Body of pancreas (tissue), 4 donors: Measurements from ENCODE around the gene SYNE1. TPM values are rescaled to one million over a fixed set of nuclear protein-coding genes. Genes with fewer than 3 reads are reported as not detected.
A peak's percentile ranks its signal among the peaks of the same experiment; 100 is the strongest.

Source experiments
- ATAC-seq: fragments of 150-250 bp; one replicate; pipeline ENCODE4 v1.9.1; 2016
- DNase-seq, 4 donors: peaks; one replicate each; pipeline ENCODE4 v3.0.0-alpha.2; 2019
- H3K27ac ChIP-seq, 4 donors: fragments of 200-600 bp; sonication (generic); 1 replicate in 3 of 4; 2 replicates in 1 of 4; pipeline versions ENCODE4 v1.5.1 to v1.6.1; 2016 to 2019; ENCODE audit warnings: mild to moderate bottlenecking in 1 of 4, mixed read lengths in 1 of 4, moderate library complexity in 1 of 4
- H3K27me3 ChIP-seq, 2 donors: fragments of 200-600 bp; sonication (generic); one replicate each; pipeline ENCODE4 v1.6.0; 2016; ENCODE audit warnings: mild to moderate bottlenecking in 1 of 2
- H3K36me3 ChIP-seq, 2 donors: fragments of 200-600 bp; sonication (generic); replicated peaks in 1 of 2; 2 replicates each; pipeline ENCODE4 v1.5.1; 2016; ENCODE audit warnings: low read depth in 2 of 2; ENCODE audit not compliant: insufficient read depth in 1 of 2
- H3K4me1 ChIP-seq: fragments of 200-600 bp; sonication (generic); one replicate; pipeline ENCODE4 v1.6.0; 2016
- H3K4me3 ChIP-seq, 2 donors: fragments of 200-600 bp; sonication (generic); 1 replicate in 1 of 2; 2 replicates in 1 of 2; pipeline ENCODE4 v1.5.1; 2016 to 2019
- H3K9me3 ChIP-seq, 3 donors: fragments of 200-600 bp; sonication (generic); 1 replicate in 2 of 3; 2 replicates in 1 of 3; pipeline ENCODE4 v1.5.1; 2016
- POLR2A ChIP-seq, 3 donors: fragments of 450-650 bp; IDR thresholded peaks; one replicate each; pipeline ENCODE4 v1.6.1; 2016; ENCODE audit warnings: antibody characterized with exemption in 3 of 3, mild to moderate bottlenecking in 2 of 3
- WGBS, 2 donors: methylation state at CpG; one replicate each; pipeline ENCODE4 v1.1.5; 2017; 5-methylcytosine and 5-hydroxymethylcytosine counted together
- intact Hi-C: fragments of 100-400 bp; cut with DNase I; formaldehyde crosslinking; loops from one replicate; pipeline ENCODE4 v1.15.1; 2023
- total RNA-seq, 2 donors: library from RNA; depleted of rRNA; stranded (reverse); fragments of >200 nt; gene quantifications; one replicate each; pipeline ENCODE4 v1.1.0, GENCODE V29; 2016
- TF ChIP-seq, protein P1 (sequence below), 7 experiments: fragments of 450-650 bp in 4 of 7; fragments of 200-600 bp in 3 of 7; sonication (generic) in 3 of 7; IDR thresholded peaks; one replicate each; pipeline ENCODE4 v1.5.1; 2016 to 2019; ENCODE audit warnings: antibody characterized with exemption in 7 of 7

SYNE1 gene
- total RNA-seq, 2 donors from 2014 or later, result 109 to 123 TPM

- Histone ChIP-seq H3K27ac (no peak overlapping the region), H3K36me3 (peaks cover 8 to 9% of the 10 kb centered on the region in 2 donors), H3K4me1 (no peaks in the 10 kb centered on the region), H3K27me3 (no peaks in the 10 kb centered on the region), H3K9me3 (no peaks in the 10 kb centered on the region), H3K4me3 (no peak overlapping the region)
- whole genome bisulfite sequencing, 2 donors, result 93 to 97% methylated on average over 8 of the region's 8 CpGs
- intact Hi-C loops, result no loop called here
- DNase-seq, result peak in 1 of 4 donors; percentile 32
- ATAC-seq, result no peak
- TF ChIP-seq, protein P1, sequence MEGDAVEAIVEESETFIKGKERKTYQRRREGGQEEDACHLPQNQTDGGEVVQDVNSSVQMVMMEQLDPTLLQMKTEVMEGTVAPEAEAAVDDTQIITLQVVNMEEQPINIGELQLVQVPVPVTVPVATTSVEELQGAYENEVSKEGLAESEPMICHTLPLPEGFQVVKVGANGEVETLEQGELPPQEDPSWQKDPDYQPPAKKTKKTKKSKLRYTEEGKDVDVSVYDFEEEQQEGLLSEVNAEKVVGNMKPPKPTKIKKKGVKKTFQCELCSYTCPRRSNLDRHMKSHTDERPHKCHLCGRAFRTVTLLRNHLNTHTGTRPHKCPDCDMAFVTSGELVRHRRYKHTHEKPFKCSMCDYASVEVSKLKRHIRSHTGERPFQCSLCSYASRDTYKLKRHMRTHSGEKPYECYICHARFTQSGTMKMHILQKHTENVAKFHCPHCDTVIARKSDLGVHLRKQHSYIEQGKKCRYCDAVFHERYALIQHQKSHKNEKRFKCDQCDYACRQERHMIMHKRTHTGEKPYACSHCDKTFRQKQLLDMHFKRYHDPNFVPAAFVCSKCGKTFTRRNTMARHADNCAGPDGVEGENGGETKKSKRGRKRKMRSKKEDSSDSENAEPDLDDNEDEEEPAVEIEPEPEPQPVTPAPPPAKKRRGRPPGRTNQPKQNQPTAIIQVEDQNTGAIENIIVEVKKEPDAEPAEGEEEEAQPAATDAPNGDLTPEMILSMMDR (IDR thresholded peaks at IDR 0.05), result no peak
- no peak for TF ChIP-seq POLR2A (IDR thresholded peaks at IDR 0.05)
Observed at GRCh38 chr6:152136449-152136825, 500.7 kb downstream of the SYNE1 start.

GRCh38 chr6:152135755-152136448 is 501.3 kb downstream of the SYNE1 start:
- H3K27me3 ChIP-seq, result no peaks in the 10 kb centered on the region
- DNase-seq (no peak), ATAC-seq (no peak)
- no peaks in the 10 kb centered on the region for H3K9me3 ChIP-seq
- H3K4me1 ChIP-seq, result no peaks in the 10 kb centered on the region
- no peak overlapping the region for H3K4me3 ChIP-seq
- intact Hi-C loops, result no loop called here
- 46 to 54% methylated on average over 8 of the region's 8 CpGs for WGBS, 2 donors
- TF ChIP-seq, protein P1 (IDR thresholded peaks at IDR 0.05), result no peak
- no peak for TF ChIP-seq POLR2A (IDR thresholded peaks at IDR 0.05)
- H3K36me3 ChIP-seq, result peaks cover 8 to 9% of the 10 kb centered on the region in 2 donors
- H3K27ac ChIP-seq, result no peak overlapping the region

DNA sequence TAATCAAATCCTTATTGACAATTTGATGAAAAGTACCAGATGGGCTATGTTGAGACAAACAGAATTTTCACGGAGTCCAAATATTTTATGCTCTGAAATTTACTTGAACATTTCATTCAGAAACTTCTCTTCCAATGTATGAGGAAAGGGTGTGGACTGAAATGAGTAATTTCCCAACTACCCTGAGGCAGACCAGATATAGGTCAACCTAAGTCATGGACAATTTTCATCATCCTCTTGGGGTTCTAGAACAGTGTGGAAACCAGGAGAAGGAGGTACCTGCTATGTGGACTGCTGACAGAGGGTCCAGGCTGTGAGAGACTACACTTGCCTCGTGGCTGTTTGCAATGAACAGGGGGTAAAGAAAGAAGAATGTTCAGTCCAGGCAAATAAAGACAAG is 506.7 kb downstream of the SYNE1 start:
- 76 to 79% methylated on average over 2 of the region's 2 CpGs for WGBS, 2 donors
- DNase-seq, result no peak
- intact Hi-C loops, result no loop called here

DNA sequence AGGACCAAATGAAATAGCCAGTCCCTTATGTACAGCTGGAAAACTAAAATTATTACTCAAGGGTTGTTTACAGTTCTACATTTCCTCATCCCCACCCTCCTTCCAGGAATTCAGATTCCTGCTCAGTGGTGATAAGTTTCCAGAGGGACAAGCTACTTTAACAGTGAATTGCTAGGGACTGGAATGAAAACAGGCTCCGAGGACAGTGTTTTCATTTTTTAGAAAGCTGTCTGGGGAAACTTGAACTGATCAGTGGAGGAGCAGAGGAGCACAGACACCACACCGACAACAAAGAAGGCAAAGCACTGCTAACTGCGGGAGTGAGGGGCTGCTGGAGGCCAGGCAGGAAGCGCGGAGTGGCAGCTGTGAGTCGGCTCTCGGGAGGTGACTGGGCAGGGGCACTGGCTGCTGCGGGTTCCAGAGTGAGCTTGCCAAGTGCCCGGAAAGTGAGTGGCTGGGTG is 507.4 kb downstream of the SYNE1 start:
- H3K9me3 ChIP-seq, result no peaks in the 10 kb centered on the region
- H3K4me1 ChIP-seq, result no peaks in the 10 kb centered on the region
- no peaks in the 10 kb centered on the region for H3K27me3 ChIP-seq
- 71 to 84% methylated on average over 9 of the region's 9 CpGs for WGBS, 2 donors
- H3K4me3 ChIP-seq, result no peak overlapping the region
- peak; percentile 42 for ATAC-seq
- no peak for TF ChIP-seq POLR2A (IDR thresholded peaks at IDR 0.05)
- TF ChIP-seq, protein P1 (IDR thresholded peaks at IDR 0.05), result no peak
- no peak for DNase-seq
- intact Hi-C loops, result no loop called here
- H3K36me3 ChIP-seq, result peaks cover 9 to 12% of the 10 kb centered on the region in 2 donors
- no peak overlapping the region for H3K27ac ChIP-seq

More for the DNA sequence above, 506.7 kb downstream of the SYNE1 start:
- Histone ChIP-seq H3K27me3 (no peaks in the 10 kb centered on the region), H3K36me3 (peaks cover 9 to 12% of the 10 kb centered on the region in 2 donors), H3K9me3 (no peaks in the 10 kb centered on the region), H3K27ac (no peak overlapping the region), H3K4me1 (no peaks in the 10 kb centered on the region), H3K4me3 (no peak overlapping the region)
- TF ChIP-seq, protein P1 (IDR thresholded peaks at IDR 0.05), result no peak
- TF ChIP-seq POLR2A (IDR thresholded peaks at IDR 0.05), result no peak
- ATAC-seq, result no peak
